Mesenchymal stem cell (in vitro differentiated cells and primary cell): ENCODE results near the gene STOX2.

Source experiments
- DNase-seq: peaks from one replicate; pipeline ENCODE4 v3.0.0-alpha.2; 2013
- H2AFZ ChIP-seq: one replicate; pipeline ENCODE4 v1.6.1; 2013; ENCODE audit warnings: low read depth, mild to moderate bottlenecking, control low read depth, inconsistent platforms, low read length, moderate library complexity
- H2AK5ac ChIP-seq: 2 replicates; pipeline ENCODE4 v1.6.1; 2013; ENCODE audit warnings: low read length, moderate library complexity, mild to moderate bottlenecking, inconsistent platforms; ENCODE audit not compliant: severe bottlenecking
- H2BK120ac ChIP-seq: one replicate; pipeline ENCODE4 v1.6.1; 2013; ENCODE audit warnings: low read depth, mild to moderate bottlenecking, inconsistent platforms, low read length, moderate library complexity
- H2BK12ac ChIP-seq, 2 experiments: one replicate each; pipeline ENCODE4 v1.6.1; 2013; ENCODE audit warnings: inconsistent platforms in 2 of 2, low read length in 2 of 2, mild to moderate bottlenecking in 2 of 2, moderate library complexity in 2 of 2, control low read depth in 1 of 2
- H2BK15ac ChIP-seq: one replicate; pipeline ENCODE4 v1.6.1; 2013; ENCODE audit warnings: mild to moderate bottlenecking, low read depth, inconsistent platforms; ENCODE audit not compliant: poor library complexity, severe bottlenecking
- H2BK5ac ChIP-seq: 2 replicates; pipeline ENCODE4 v1.6.1; 2013; ENCODE audit warnings: low read depth, mild to moderate bottlenecking, low read length, control low read depth, inconsistent platforms; ENCODE audit not compliant: poor library complexity, severe bottlenecking
- H3K14ac ChIP-seq, 2 experiments: one replicate each; pipeline ENCODE4 v1.6.1; 2013; ENCODE audit warnings: inconsistent platforms in 2 of 2, low read length in 2 of 2, control low read depth in 1 of 2, mild to moderate bottlenecking in 1 of 2, moderate library complexity in 1 of 2
- H3K18ac ChIP-seq, 2 experiments: one replicate each; pipeline ENCODE4 v1.6.1; 2013; ENCODE audit warnings: inconsistent platforms in 2 of 2, low read length in 2 of 2, control low read depth in 1 of 2, low read depth in 1 of 2, mild to moderate bottlenecking in 1 of 2
- H3K23ac ChIP-seq, 2 experiments: one replicate each; pipeline ENCODE4 v1.6.1; 2013; ENCODE audit warnings: inconsistent platforms in 2 of 2, low read length in 2 of 2, mild to moderate bottlenecking in 2 of 2, moderate library complexity in 2 of 2, control low read depth in 1 of 2
- H3K27ac ChIP-seq: 2 replicates; pipeline ENCODE4 v1.5.1; 2013; ENCODE audit warnings: mild to moderate bottlenecking, moderate library complexity, low read length, control low read depth, inconsistent platforms; ENCODE audit not compliant: poor library complexity, severe bottlenecking
- H3K27me3 ChIP-seq, 2 experiments: 2 replicates each; pipeline versions ENCODE4 v1.6.1 to v1.7.0; 2013; ENCODE audit warnings: low read length in 2 of 2, mild to moderate bottlenecking in 2 of 2, moderate library complexity in 2 of 2, control low read depth in 1 of 2, inconsistent platforms in 1 of 2; ENCODE audit not compliant: control insufficient read depth in 1 of 2, insufficient read depth in 1 of 2
- H3K36me3 ChIP-seq, 2 experiments: 2 replicates each; pipeline versions ENCODE4 v1.6.1 to v1.7.0; 2013; ENCODE audit warnings: low read length in 2 of 2, control low read depth in 1 of 2, inconsistent platforms in 1 of 2, low read depth in 1 of 2, mild to moderate bottlenecking in 1 of 2; ENCODE audit not compliant: insufficient read depth in 2 of 2, control insufficient read depth in 1 of 2
- H3K4ac ChIP-seq, 2 experiments: one replicate each; pipeline ENCODE4 v1.6.1; 2013; ENCODE audit warnings: inconsistent platforms in 2 of 2, low read length in 2 of 2, mild to moderate bottlenecking in 2 of 2, moderate library complexity in 2 of 2, control low read depth in 1 of 2, low read depth in 1 of 2
- H3K4me1 ChIP-seq: 2 replicates; pipeline ENCODE4 v1.6.1; 2013; ENCODE audit warnings: low read depth, low read length, control low read depth; ENCODE audit not compliant: control insufficient read depth, insufficient read depth
- H3K4me2 ChIP-seq: 2 replicates; pipeline ENCODE4 v1.6.1; 2013; ENCODE audit warnings: low read length, mild to moderate bottlenecking, inconsistent platforms; ENCODE audit not compliant: poor library complexity, severe bottlenecking
- H3K4me3 ChIP-seq, 2 experiments: 2 replicates each; pipeline versions ENCODE4 v1.5.1 to v1.7.0; 2013; ENCODE audit warnings: low read length in 2 of 2, mild to moderate bottlenecking in 2 of 2, control low read depth in 1 of 2, low read depth in 1 of 2; ENCODE audit not compliant: insufficient read depth in 1 of 2
- H3K79me1 ChIP-seq: replicated peaks from 2 replicates; pipeline ENCODE4 v1.6.1; 2013; ENCODE audit warnings: mild to moderate bottlenecking, control low read depth, low read length, inconsistent platforms; ENCODE audit not compliant: poor library complexity, severe bottlenecking
- H3K9ac ChIP-seq: 2 replicates; pipeline ENCODE4 v1.7.0; 2013; ENCODE audit warnings: mild to moderate bottlenecking, low read length, moderate library complexity
- H3K9me3 ChIP-seq: 2 replicates; pipeline ENCODE4 v1.7.0; 2013; ENCODE audit warnings: mild to moderate bottlenecking, low read length; ENCODE audit not compliant: control insufficient read depth
- H4K8ac ChIP-seq: one replicate; pipeline ENCODE4 v1.6.1; 2013; ENCODE audit warnings: inconsistent platforms, mild to moderate bottlenecking, low read length, moderate library complexity
- H4K91ac ChIP-seq: one replicate; pipeline ENCODE4 v1.6.1; 2013; ENCODE audit warnings: mild to moderate bottlenecking, low read length, inconsistent platforms
- WGBS: methylation state at CpG from one replicate; pipeline ENCODE4 v1.1.7; 2013; ENCODE audit warnings: mixed read lengths; 5-methylcytosine and 5-hydroxymethylcytosine counted together

The STOX2 gene

GRCh38 chr4:183907871-183908683 lies 3.0 kb downstream of the STOX2 start:
- H2AK5ac ChIP-seq = no peak overlapping the region

GRCh38 chr4:183909187-183909586 lies 4.1 kb downstream of the STOX2 start:
- H3K9me3 ChIP-seq = no peaks in the 10 kb centered on the region
- H3K27ac ChIP-seq = no peak overlapping the region
- H3K4me1 ChIP-seq = peaks cover 21% of the 10 kb centered on the region
- no peak overlapping the region for H2BK120ac ChIP-seq
- no peaks in the 10 kb centered on the region for H3K36me3 ChIP-seq
- no peak overlapping the region for H2BK15ac ChIP-seq
- no peak overlapping the region for H3K9ac ChIP-seq
- no peak overlapping the region for H2AK5ac ChIP-seq
- no peak overlapping the region for H3K23ac ChIP-seq
- no peak overlapping the region for H3K4me3 ChIP-seq
- no peak overlapping the region for H4K8ac ChIP-seq
- H4K91ac ChIP-seq = no peak overlapping the region
- H2BK12ac ChIP-seq = no peak overlapping the region
- no peaks in the 10 kb centered on the region for H3K79me1 ChIP-seq
- H3K18ac ChIP-seq = no peak overlapping the region
- DNase-seq = no peak
- H3K4ac ChIP-seq = no peak overlapping the region
- peaks cover 52 to 54% of the 10 kb centered on the region in 2 experiments for H3K27me3 ChIP-seq
- no peak overlapping the region for H2BK5ac ChIP-seq
- H2AFZ ChIP-seq = no peak overlapping the region
- H3K14ac ChIP-seq = no peak overlapping the region
- H3K4me2 ChIP-seq = no peak overlapping the region

More at GRCh38 chr4:183907871-183908683, 3.0 kb downstream of the STOX2 start:
- no peak overlapping the region for H3K4me3 ChIP-seq
- no peak overlapping the region for H3K14ac ChIP-seq
- no peak overlapping the region for H3K18ac ChIP-seq
- H3K9me3 ChIP-seq = no peaks in the 10 kb centered on the region
- H2AFZ ChIP-seq = no peak overlapping the region
- no peaks in the 10 kb centered on the region for H3K79me1 ChIP-seq
- H3K27ac ChIP-seq = no peak overlapping the region
- H2BK120ac ChIP-seq = no peak overlapping the region
- no peaks in the 10 kb centered on the region for H3K36me3 ChIP-seq
- peaks cover 54 to 60% of the 10 kb centered on the region in 2 experiments for H3K27me3 ChIP-seq
- no peak overlapping the region for H4K8ac ChIP-seq
- H2BK12ac ChIP-seq = no peak overlapping the region
- H3K4me1 ChIP-seq = peaks cover 21% of the 10 kb centered on the region
- DNase-seq = no peak
- no peak overlapping the region for H2BK15ac ChIP-seq
- H3K4me2 ChIP-seq = no peak overlapping the region
- no peak overlapping the region for H3K4ac ChIP-seq
- H4K91ac ChIP-seq = no peak overlapping the region
- 54% methylated on average over 10 of the region's 10 CpGs for WGBS
- no peak overlapping the region for H3K23ac ChIP-seq
- H3K9ac ChIP-seq = no peak overlapping the region
- H2BK5ac ChIP-seq = no peak overlapping the region

- Histone ChIP-seq H3K27me3 (peaks cover 48% of the 10 kb centered on the region in 2 experiments), H3K36me3 (no peaks in the 10 kb centered on the region), H4K8ac (no peak overlapping the region), H4K91ac (no peak overlapping the region), H2BK12ac (no peak overlapping the region), H3K79me1 (no peaks in the 10 kb centered on the region), H3K23ac (no peak overlapping the region), H3K9me3 (no peaks in the 10 kb centered on the region), H3K4me1 (peaks cover 21% of the 10 kb centered on the region), H3K4ac (no peak overlapping the region), H3K4me2 (no peak overlapping the region), H3K4me3 (no peak overlapping the region), H2BK15ac (no peak overlapping the region), H2AK5ac (no peak overlapping the region), H2BK5ac (no peak overlapping the region), H2AFZ (no peak overlapping the region), H2BK120ac (no peak overlapping the region), H3K14ac (no peak overlapping the region), H3K18ac (no peak overlapping the region), H3K9ac (no peak overlapping the region), H3K27ac (no peak overlapping the region)
- WGBS = 77% methylated on average over 5 of the region's 5 CpGs
- no peak for DNase-seq
Observed at GRCh38 chr4:183909801-183910200, 4.7 kb downstream of the STOX2 start.

- Histone ChIP-seq H2AK5ac (no peak overlapping the region), H3K23ac (no peak overlapping the region), H3K36me3 (no peaks in the 10 kb centered on the region), H2BK12ac (no peak overlapping the region), H3K4me1 (no peaks in the 10 kb centered on the region), H3K27me3 (peaks cover 26 to 27% of the 10 kb centered on the region in 2 experiments), H2BK5ac (no peak overlapping the region), H3K79me1 (no peaks in the 10 kb centered on the region), H3K27ac (no peak overlapping the region), H4K91ac (no peak overlapping the region), H3K4ac (no peak overlapping the region), H2BK15ac (no peak overlapping the region), H3K4me3 (no peak overlapping the region), H3K14ac (no peak overlapping the region), H3K9ac (no peak overlapping the region), H2BK120ac (no peak overlapping the region), H2AFZ (no peak overlapping the region), H3K4me2 (no peak overlapping the region), H3K9me3 (no peaks in the 10 kb centered on the region), H4K8ac (no peak overlapping the region), H3K18ac (no peak overlapping the region)
- no peak for DNase-seq
- WGBS = 92% methylated on average over 8 of the region's 8 CpGs
Observed at GRCh38 chr4:183912585-183912984, 7.5 kb downstream of the STOX2 start.
